Measurements from ENCODE around the gene CR1L. TPM values are rescaled to one million over a fixed set of nuclear protein-coding genes. Genes with fewer than 3 reads are reported as not detected.

Gene CR1L
- total and polyA plus RNA-seq, 9 of the 15 experiments (the other 6 are each of a cell fraction or from before 2014, with no cell fraction given) = 10.1 to 74.8 (median 34.3) TPM

GRCh38 chr1:207691841-207692240, 46.9 kb downstream of the CR1L start (continued):
- TF ChIP-seq ELK1 (CRISPR knock-in tag; IDR thresholded peaks at IDR 0.05) (no peak), NR2C2 (CRISPR knock-in tag; IDR thresholded peaks at IDR 0.05) (no peak), NR2C2 (tag; IDR thresholded peaks at IDR 0.05) (peak; percentile 25; the same call in 1 of the 2 replicates), TCF15 (CRISPR knock-in tag; IDR thresholded peaks at IDR 0.05) (0 out of 2 replicates have a peak, but pooled peaks have one; percentile 47), ZNF764 (CRISPR knock-in tag; IDR thresholded peaks at IDR 0.05; ENCODE audit: low read depth) (no peak), PHB2 (IDR thresholded peaks at IDR 0.05; ENCODE audit: low read depth) (no peak), RBFOX2 (IDR thresholded peaks at IDR 0.05; ENCODE audit: low read depth, low read length) (no peak), ZFP36 (IDR thresholded peaks at IDR 0.05; ENCODE audit: low read depth, low read length, partially characterized antibody) (no peak), SIX5 (IDR thresholded peaks at IDR 0.05; ENCODE audit: borderline replicate concordance in 1 of 2, insufficient read depth in 1 of 2, low read depth in 1 of 2, low read length in 2 of 2) (no peak), MNT (conservative IDR thresholded peaks at IDR 0.05) (0 out of 4 replicates have a peak, but pooled peaks of 1 of the 2 experiments have one; percentile 2)
- TF ChIP-seq, protein P1, sequence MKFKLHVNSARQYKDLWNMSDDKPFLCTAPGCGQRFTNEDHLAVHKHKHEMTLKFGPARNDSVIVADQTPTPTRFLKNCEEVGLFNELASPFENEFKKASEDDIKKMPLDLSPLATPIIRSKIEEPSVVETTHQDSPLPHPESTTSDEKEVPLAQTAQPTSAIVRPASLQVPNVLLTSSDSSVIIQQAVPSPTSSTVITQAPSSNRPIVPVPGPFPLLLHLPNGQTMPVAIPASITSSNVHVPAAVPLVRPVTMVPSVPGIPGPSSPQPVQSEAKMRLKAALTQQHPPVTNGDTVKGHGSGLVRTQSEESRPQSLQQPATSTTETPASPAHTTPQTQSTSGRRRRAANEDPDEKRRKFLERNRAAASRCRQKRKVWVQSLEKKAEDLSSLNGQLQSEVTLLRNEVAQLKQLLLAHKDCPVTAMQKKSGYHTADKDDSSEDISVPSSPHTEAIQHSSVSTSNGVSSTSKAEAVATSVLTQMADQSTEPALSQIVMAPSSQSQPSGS (CRISPR knock-in tag; IDR thresholded peaks at IDR 0.05) = no peak

Measured in K562 (cell line).